Measurements from ENCODE around the gene ZNG1F.
"Not testable (repeated sequence)": the region's sequence is repeated elsewhere in the genome, so short reads cannot be mapped to it uniquely, and the experiment has no call there.

ZNG1F gene

DNA sequence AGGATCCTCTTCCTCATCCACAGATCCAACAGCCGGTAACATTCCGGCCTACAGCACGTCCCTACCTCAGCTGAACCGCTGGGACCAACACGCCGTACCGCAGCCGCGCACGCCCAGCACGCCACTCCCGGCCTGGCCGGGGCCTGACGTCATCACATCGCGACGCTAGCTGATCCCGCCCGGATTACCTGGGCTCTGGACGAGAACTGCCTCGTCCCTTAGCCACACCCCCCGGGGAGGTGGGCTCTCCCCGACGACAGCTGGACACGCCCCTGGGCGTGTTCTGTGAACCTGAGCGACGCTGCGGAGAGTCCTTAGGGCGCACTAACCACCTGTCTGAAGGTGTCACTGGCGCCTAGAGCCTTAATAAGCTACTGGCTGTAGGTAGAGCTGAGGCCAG, at the start of gene ZNG1F:
Gene ZNG1F, minus strand, starts transcription at position 101 of the 400 bp plus-strand sequence. Its CDS starts 59 bp downstream, at position 42.
- H3K9ac ChIP-seq (ENCODE audit: low read length); H3K4me1 ChIP-seq (ENCODE audit: insufficient read depth, low read length); H3K4me3 ChIP-seq (ENCODE audit: low read depth in 1 of 2, low read length in 2 of 2); H3K27ac ChIP-seq (ENCODE audit: low read depth, low read length); H3K36me3 ChIP-seq (ENCODE audit: insufficient read depth, low read length); H3K9me3 ChIP-seq (ENCODE audit: low read length); H3K27me3 ChIP-seq (ENCODE audit: control insufficient read depth in 1 of 2, insufficient read depth in 2 of 2, low read length in 2 of 2): not testable (repeated sequence)

DNA sequence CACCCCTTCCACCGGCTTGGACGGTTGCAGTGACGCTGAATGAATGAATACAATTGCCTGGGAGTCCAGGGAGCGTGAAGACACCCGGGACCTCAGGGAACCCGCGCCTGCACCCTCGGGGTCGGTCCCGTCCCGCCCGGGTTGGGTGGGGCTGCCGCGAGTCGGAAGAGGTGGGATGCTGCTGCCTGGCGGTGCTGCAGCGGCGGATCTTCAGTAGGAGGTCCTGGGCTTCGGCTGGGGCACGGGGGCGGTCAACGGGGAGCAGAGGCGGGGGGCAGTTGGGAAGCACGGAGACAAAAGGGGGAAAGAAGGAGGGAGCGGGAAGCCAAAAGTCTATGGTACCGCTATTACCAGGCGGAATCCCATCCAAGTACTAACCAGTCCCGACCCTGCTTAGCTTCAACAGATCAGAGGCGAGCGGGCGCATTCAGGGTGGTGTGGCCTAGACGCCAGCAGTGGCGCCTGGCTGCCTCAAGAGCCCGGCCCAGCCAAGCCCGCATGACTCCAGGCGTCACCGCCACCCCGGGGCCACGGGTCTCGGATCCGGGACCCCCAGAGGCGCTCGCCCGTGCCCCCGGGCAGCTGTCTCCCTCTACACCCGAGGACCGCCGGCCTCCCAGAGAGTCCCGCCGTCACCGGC, 48.1 kb upstream of the ZNG1F start:
- not testable (repeated sequence) for H3K27ac ChIP-seq (ENCODE audit: low read depth, low read length); H3K9me3 ChIP-seq (ENCODE audit: low read length); H3K27me3 ChIP-seq (ENCODE audit: control insufficient read depth in 1 of 2, insufficient read depth in 2 of 2, low read length in 2 of 2); H3K4me1 ChIP-seq (ENCODE audit: insufficient read depth, low read length); H3K36me3 ChIP-seq (ENCODE audit: insufficient read depth, low read length); H3K4me3 ChIP-seq (ENCODE audit: low read depth in 1 of 2, low read length in 2 of 2); H3K9ac ChIP-seq (ENCODE audit: low read length)

DNA sequence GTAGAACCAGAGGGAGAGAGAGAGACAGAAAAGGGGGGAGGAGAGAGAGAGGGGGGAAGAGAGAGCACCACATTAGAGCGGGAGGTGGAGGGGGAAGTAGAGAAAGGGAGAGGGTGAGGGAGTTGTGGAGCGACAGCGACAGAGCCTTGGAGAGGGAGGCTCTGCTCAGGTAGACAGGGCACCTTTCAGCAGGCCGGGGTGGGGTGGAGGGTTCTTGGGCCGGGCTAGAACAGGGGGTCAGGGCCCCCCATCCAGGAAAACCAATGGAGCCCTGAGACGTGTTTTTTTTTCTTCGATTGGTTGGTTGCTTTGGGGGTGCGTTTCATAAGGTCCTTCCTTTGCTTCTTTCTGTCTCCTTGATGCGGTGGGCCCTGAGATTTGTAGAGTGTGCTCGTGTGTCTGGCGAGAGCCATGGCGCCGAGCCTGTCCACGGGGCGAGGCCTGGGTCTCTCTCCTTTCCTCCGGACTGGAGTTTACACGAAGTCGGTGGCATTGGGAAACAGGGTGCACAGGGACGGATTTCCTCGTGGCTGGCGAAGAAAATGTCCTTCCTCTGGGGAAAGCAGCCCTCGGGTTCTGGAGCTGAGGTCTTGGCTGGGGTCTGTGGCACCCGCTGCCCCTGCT, 47.5 kb upstream of the ZNG1F start:
- not testable (repeated sequence) for H3K4me1 ChIP-seq (ENCODE audit: insufficient read depth, low read length)

DNA sequence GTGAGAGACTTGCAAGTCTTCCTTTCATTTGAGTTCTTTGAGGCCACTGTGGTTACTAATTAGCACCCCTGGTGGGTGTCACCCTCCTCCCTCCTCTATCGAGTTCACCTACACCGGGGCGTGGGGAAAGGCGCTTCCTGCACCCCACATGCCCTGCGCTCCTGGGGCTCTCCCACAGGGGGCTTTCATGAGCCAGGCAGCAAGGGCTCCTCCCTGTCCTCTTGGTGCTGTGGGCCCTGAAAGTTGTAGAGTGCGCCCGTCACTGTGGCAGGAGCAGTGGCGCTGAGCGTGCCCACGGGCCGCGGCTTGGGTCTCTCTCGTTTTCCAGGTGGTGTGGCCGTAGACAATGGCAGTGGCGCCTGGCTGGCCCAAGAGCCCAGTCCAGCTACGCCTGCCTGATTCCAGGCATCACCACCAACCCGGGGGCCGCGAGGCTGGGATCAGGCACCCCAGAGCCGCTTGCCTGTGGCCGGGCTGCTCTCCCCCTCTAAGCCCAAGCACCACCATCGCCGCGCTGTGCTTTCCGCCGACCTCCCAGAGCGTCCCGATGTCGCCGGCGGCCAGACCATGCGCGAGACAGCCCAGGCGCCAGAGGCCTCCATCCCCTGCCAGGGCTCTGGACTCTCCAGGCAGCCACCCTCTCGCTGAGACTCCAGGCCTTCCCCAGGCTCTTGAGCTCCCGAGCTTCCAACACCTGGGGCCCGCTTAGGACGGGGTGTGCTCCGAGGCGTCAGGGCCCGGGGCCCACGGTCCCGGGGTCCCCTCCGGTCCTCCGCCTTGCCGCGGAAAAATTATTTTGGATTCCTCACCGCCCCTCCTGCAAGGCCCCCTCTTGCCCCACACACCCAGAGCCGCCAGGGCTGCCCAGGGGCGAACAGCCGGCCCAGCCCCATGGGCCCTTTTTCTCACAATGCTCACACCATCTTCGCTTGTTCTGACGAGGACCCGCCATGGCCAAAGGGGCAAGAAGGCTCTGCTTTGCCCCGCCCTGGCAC, 46.0 kb upstream of the ZNG1F start:
- not testable (repeated sequence) for H3K4me3 ChIP-seq (ENCODE audit: low read depth in 1 of 2, low read length in 2 of 2); H3K27me3 ChIP-seq (ENCODE audit: control insufficient read depth in 1 of 2, insufficient read depth in 2 of 2, low read length in 2 of 2); H3K9me3 ChIP-seq (ENCODE audit: low read length); H3K36me3 ChIP-seq (ENCODE audit: insufficient read depth, low read length); H3K27ac ChIP-seq (ENCODE audit: low read depth, low read length); H3K9ac ChIP-seq (ENCODE audit: low read length); H3K4me1 ChIP-seq (ENCODE audit: insufficient read depth, low read length)

More for the DNA sequence above, 47.5 kb upstream of the ZNG1F start:
- not testable (repeated sequence) for H3K4me3 ChIP-seq (ENCODE audit: low read depth in 1 of 2, low read length in 2 of 2); H3K9me3 ChIP-seq (ENCODE audit: low read length); H3K36me3 ChIP-seq (ENCODE audit: insufficient read depth, low read length); H3K27me3 ChIP-seq (ENCODE audit: control insufficient read depth in 1 of 2, insufficient read depth in 2 of 2, low read length in 2 of 2); H3K9ac ChIP-seq (ENCODE audit: low read length); H3K27ac ChIP-seq (ENCODE audit: low read depth, low read length)

DNA sequence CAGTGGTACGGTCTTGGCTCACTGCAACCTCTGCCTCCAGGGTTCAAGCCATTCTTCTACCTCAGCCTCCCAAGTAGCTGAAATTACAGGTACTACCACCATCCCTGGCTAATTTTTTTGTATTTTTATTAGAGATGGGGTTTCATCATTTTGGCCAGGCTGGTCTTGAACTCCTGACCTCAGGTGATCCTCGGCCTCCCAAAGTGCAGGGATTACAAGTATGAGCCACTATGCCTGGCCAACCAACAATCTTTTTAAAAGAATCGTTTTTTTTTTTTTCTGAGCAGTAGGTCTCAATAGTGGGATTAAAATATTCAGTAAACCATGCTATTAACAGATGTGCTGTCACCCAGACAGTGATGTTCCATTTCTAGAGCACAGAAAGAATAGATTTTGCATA, 45.1 kb upstream of the ZNG1F start:
- H3K27ac ChIP-seq (ENCODE audit: low read depth, low read length); H3K9ac ChIP-seq (ENCODE audit: low read length); H3K27me3 ChIP-seq (ENCODE audit: control insufficient read depth in 1 of 2, insufficient read depth in 2 of 2, low read length in 2 of 2); H3K4me3 ChIP-seq (ENCODE audit: low read depth in 1 of 2, low read length in 2 of 2); H3K36me3 ChIP-seq (ENCODE audit: insufficient read depth, low read length); H3K4me1 ChIP-seq (ENCODE audit: insufficient read depth, low read length); H3K9me3 ChIP-seq (ENCODE audit: low read length): not testable (repeated sequence)

DNA sequence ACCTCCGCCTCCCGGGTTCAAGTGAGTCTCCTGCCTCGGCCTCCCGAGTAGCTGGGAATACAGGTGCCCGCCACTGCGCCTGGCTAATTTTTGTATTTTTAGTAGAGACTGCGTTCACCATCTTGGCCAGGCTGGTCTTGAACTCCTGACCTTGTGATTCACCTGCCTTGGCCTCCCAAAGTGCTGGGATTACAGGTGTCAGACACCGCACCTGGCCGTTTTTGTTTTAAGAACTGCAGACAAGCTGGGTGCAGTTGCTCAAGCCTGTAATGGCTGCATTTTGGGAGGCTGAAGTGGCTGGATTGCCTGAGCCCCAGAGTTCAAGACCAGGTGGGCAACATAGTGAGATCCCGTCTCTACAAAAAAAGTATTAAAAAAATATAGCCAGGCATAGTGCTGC, 43.2 kb upstream of the ZNG1F start:
- not testable (repeated sequence) for H3K36me3 ChIP-seq (ENCODE audit: insufficient read depth, low read length); H3K4me3 ChIP-seq (ENCODE audit: low read depth in 1 of 2, low read length in 2 of 2); H3K9me3 ChIP-seq (ENCODE audit: low read length); H3K27ac ChIP-seq (ENCODE audit: low read depth, low read length); H3K4me1 ChIP-seq (ENCODE audit: insufficient read depth, low read length); H3K9ac ChIP-seq (ENCODE audit: low read length); H3K27me3 ChIP-seq (ENCODE audit: control insufficient read depth in 1 of 2, insufficient read depth in 2 of 2, low read length in 2 of 2)

DNA sequence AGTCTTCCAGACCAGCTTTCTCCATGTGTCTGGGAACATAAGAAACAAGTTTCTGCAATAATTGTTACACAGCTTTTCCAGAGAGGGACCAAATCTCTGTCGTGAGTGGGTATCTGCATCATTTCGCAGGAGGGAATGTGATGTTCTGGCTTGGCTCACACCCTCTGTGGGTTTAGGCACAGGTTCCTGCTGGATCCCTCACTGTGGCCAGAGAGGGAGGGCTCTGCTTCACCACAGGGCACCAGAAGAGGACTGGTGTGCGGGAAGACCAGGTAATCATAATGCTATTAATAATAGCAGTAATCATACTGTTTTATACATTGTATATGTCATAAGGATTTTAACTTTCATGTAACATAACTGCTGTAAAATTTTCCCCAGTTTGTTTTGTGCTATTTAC, 41.3 kb upstream of the ZNG1F start:
- H3K4me3 ChIP-seq (ENCODE audit: low read depth in 1 of 2, low read length in 2 of 2); H3K27ac ChIP-seq (ENCODE audit: low read depth, low read length); H3K9me3 ChIP-seq (ENCODE audit: low read length); H3K27me3 ChIP-seq (ENCODE audit: control insufficient read depth in 1 of 2, insufficient read depth in 2 of 2, low read length in 2 of 2); H3K9ac ChIP-seq (ENCODE audit: low read length); H3K4me1 ChIP-seq (ENCODE audit: insufficient read depth, low read length); H3K36me3 ChIP-seq (ENCODE audit: insufficient read depth, low read length): not testable (repeated sequence)

DNA sequence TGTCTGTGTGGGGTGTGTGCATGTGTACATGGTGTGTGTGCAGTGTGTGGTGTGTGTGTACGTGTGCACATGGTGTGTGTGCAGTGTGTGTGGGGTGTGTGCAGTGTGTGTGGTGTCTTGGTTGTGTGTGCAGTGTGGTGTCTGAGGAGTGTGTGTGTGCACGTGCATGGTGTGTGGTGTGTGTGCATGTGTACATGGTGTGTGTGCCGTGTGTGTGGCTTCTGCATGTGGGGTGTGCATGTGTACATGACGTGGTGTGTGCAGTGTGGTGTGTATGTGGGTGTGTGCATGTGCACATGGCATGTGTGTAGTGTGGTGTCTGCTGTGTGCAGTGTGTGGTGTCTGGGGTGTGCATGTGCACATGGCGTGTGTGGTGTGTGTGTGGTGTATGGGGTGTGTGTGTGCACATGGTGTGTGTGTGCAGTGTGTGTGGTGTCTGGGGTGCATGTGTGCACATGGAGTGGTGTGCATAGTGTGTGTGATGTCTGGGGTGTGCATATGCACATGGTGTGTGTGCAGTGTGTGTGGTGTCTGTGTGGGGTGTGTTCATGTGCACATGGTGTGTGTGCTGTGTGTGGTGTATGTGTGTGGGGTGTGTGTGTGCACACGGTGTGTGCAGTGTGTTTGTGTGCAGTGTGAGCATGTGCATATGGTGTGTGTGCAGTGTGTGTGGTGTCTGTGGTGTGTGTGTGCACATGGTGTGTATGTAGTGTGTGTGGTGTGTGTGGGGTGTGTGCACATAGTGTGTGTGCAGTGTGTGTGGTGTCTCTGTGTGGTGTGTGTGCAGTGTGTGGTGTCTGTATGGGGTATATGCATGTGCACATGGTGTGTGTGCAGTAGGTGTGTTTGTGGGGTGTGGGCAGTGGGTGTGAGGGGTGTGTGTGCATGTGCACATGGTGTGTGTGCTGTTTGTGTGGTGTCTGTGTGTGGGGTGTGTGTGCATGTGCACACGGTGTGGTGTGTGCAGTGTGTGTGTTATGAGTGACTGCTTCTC, 40.6 kb upstream of the ZNG1F start:
- Histone ChIP-seq H3K9me3 (ENCODE audit: low read length) (peaks cover 4% of the 10 kb centered on the region), H3K27ac (ENCODE audit: low read depth, low read length) (no peak overlapping the region), H3K9ac (ENCODE audit: low read length) (no peak overlapping the region), H3K4me3 (ENCODE audit: low read depth in 1 of 2, low read length in 2 of 2) (no peak overlapping the region), H3K4me1 (ENCODE audit: insufficient read depth, low read length) (no peaks in the 10 kb centered on the region), H3K27me3 (ENCODE audit: control insufficient read depth in 1 of 2, insufficient read depth in 2 of 2, low read length in 2 of 2) (no peaks in the 10 kb centered on the region), H3K36me3 (ENCODE audit: insufficient read depth, low read length) (no peaks in the 10 kb centered on the region)

DNA sequence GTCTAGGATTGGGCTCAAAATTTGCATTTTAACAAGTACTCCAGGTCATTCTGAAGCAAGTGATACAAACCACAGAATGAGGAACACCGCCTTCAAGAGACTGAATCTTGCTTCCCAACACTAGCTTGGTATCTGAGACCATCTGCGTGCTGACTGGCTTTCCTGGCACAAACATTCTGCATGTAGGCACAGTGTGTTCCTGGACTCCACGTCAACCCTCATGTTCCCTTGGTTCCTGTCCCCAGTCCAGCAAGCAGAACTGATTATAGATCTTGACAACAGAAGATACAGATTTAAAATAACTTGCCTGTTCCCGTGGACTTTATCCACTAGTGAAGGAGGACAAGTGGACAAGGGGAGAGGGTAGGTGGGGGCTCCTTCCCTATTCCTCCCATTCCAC, 30.7 kb upstream of the ZNG1F start:
- H3K4me3 ChIP-seq (ENCODE audit: low read depth in 1 of 2, low read length in 2 of 2); H3K9ac ChIP-seq (ENCODE audit: low read length); H3K27ac ChIP-seq (ENCODE audit: low read depth, low read length); H3K9me3 ChIP-seq (ENCODE audit: low read length); H3K27me3 ChIP-seq (ENCODE audit: control insufficient read depth in 1 of 2, insufficient read depth in 2 of 2, low read length in 2 of 2); H3K36me3 ChIP-seq (ENCODE audit: insufficient read depth, low read length); H3K4me1 ChIP-seq (ENCODE audit: insufficient read depth, low read length): not testable (repeated sequence)

DNA sequence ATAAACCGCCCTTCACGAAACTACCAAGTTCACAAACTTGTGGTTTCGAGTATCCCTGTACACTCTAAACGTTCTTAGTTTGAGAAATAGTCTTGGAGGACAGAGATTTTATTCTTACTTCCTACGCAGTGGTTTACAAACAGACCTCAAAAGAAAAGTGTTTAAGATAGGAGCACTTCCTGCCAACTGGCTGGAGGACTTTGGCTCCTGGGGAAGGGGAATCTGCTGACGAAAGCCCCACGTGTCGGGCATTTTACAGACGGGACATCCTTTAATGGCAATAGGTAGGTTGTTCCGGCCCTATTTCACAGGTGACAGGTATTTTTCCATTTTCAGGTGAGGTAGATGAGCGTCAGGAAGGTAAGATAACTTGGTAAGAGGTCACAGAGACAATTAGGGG, 678 bp downstream of the ZNG1F start:
- not testable (repeated sequence) for H3K27me3 ChIP-seq (ENCODE audit: control insufficient read depth in 1 of 2, insufficient read depth in 2 of 2, low read length in 2 of 2)

DNA sequence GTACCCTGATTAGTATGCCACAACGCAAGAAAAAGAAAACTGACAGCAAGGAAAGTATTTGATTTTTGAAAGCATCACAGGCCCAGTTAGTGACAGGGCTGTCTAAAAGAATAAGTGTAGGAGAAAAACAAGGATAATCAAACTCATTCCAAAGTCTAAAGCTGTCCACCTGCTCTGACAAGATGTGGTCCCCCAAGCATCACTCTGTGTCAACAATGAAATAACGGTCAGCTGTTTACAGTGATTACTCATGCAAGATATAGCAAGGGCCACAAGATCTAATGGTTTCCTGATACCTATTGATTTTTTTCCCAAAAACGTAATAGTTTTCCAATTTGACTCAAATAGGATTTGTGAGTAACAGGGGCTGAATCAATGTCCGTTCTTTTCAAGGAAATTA, 14.1 kb downstream of the ZNG1F start:
- not testable (repeated sequence) for H3K9ac ChIP-seq (ENCODE audit: low read length); H3K36me3 ChIP-seq (ENCODE audit: insufficient read depth, low read length); H3K9me3 ChIP-seq (ENCODE audit: low read length); H3K4me1 ChIP-seq (ENCODE audit: insufficient read depth, low read length); H3K4me3 ChIP-seq (ENCODE audit: low read depth in 1 of 2, low read length in 2 of 2); H3K27ac ChIP-seq (ENCODE audit: low read depth, low read length); H3K27me3 ChIP-seq (ENCODE audit: control insufficient read depth in 1 of 2, insufficient read depth in 2 of 2, low read length in 2 of 2)

More for the DNA sequence above, 678 bp downstream of the ZNG1F start:
- not testable (repeated sequence) for H3K9ac ChIP-seq (ENCODE audit: low read length); H3K36me3 ChIP-seq (ENCODE audit: insufficient read depth, low read length); H3K27ac ChIP-seq (ENCODE audit: low read depth, low read length); H3K4me3 ChIP-seq (ENCODE audit: low read depth in 1 of 2, low read length in 2 of 2); H3K9me3 ChIP-seq (ENCODE audit: low read length); H3K4me1 ChIP-seq (ENCODE audit: insufficient read depth, low read length)

Measured in muscle layer of colon (tissue), 2 donors.